Upper lobe of left lung (tissue), 6 donors: ENCODE data around the gene WASF3. TPM values are rescaled to one million over a fixed set of nuclear protein-coding genes. Genes with fewer than 3 reads are reported as not detected.

Experiments used
- ATAC-seq, 2 donors: fragments of 200-7000 bp; cut with Tn5 transposase; one replicate each; pipeline ENCODE4 v1.9.1; 2022; ENCODE audit warnings: mild to moderate bottlenecking in 2 of 2, moderate library complexity in 2 of 2; ENCODE audit not compliant: low FRiP score in 2 of 2
- DNase-seq, 2 donors: peaks; one replicate each; pipeline ENCODE4 v3.0.0-alpha.2; 2019 to 2020
- H3K27ac ChIP-seq, 4 donors: fragments of 200-600 bp; sonication (generic); one replicate each; pipeline ENCODE4 v1.5.1; 2016 to 2019
- H3K27me3 ChIP-seq, 4 donors: fragments of 200-600 bp; sonication (generic); one replicate each; pipeline ENCODE4 v1.5.1; 2017 to 2019
- H3K36me3 ChIP-seq, 4 donors: fragments of 200-600 bp; sonication (generic); one replicate each; pipeline ENCODE4 v1.5.1; 2016 to 2019
- H3K4me1 ChIP-seq, 4 donors: fragments of 200-600 bp; sonication (generic); one replicate each; pipeline ENCODE4 v1.5.1; 2018 to 2019
- H3K4me3 ChIP-seq, 4 donors: fragments of 200-600 bp; sonication (generic); one replicate each; pipeline ENCODE4 v1.5.1; 2017 to 2019; ENCODE audit warnings: mild to moderate bottlenecking in 2 of 4, moderate library complexity in 1 of 4
- H3K9me3 ChIP-seq, 4 donors: fragments of 200-600 bp; sonication (generic); one replicate each; pipeline ENCODE4 v1.5.1; 2018 to 2019
- EP300 ChIP-seq, 4 donors: sonication (generic); formaldehyde crosslinking; IDR thresholded peaks; one replicate each; pipeline ENCODE4 v1.5.1; 2017; ENCODE audit warnings: antibody characterized with exemption in 4 of 4, control low read depth in 2 of 4
- POLR2A ChIP-seq, 4 donors: fragments of 450-650 bp; IDR thresholded peaks; one replicate each; pipeline ENCODE4 v1.5.1; 2016 to 2017; ENCODE audit warnings: antibody characterized with exemption in 4 of 4, mild to moderate bottlenecking in 2 of 4
- POLR2AphosphoS5 ChIP-seq, 2 donors: sonication (generic); formaldehyde crosslinking; IDR thresholded peaks; one replicate each; pipeline ENCODE4 v1.5.1; 2017; ENCODE audit warnings: antibody characterized with exemption in 2 of 2
- WGBS, 2 donors: methylation state at CpG; one replicate each; pipeline ENCODE4 v1.1.5; 2017 to 2018; 5-methylcytosine and 5-hydroxymethylcytosine counted together
- total RNA-seq, 6 donors: library from RNA; depleted of rRNA in 4 of 6; stranded (reverse); fragments of >200 nt in 4 of 6; gene quantifications; one replicate each; pipeline versions ENCODE4 v1.1.0 to v1.2.1, GENCODE V29; 2016 to 2021
- TF ChIP-seq, protein P1 (sequence below), 6 experiments: fragments of 450-650 bp in 4 of 6; fragments of 200-600 bp in 2 of 6; sonication (generic) in 2 of 6; IDR thresholded peaks; one replicate each; pipeline ENCODE4 v1.5.1; 2016 to 2019; ENCODE audit warnings: antibody characterized with exemption in 6 of 6
- donor health status: DM: no; HTN: no; CAD: no; lungs with moderate emphysema.
- donor health status: DM: no; HTN: yes; CAD: no; lungs with severe emphysema.

Gene WASF3
- total RNA-seq, 6 donors from 2014 or later = 12.6 to 23.0 (median 20.2) TPM

DNA sequence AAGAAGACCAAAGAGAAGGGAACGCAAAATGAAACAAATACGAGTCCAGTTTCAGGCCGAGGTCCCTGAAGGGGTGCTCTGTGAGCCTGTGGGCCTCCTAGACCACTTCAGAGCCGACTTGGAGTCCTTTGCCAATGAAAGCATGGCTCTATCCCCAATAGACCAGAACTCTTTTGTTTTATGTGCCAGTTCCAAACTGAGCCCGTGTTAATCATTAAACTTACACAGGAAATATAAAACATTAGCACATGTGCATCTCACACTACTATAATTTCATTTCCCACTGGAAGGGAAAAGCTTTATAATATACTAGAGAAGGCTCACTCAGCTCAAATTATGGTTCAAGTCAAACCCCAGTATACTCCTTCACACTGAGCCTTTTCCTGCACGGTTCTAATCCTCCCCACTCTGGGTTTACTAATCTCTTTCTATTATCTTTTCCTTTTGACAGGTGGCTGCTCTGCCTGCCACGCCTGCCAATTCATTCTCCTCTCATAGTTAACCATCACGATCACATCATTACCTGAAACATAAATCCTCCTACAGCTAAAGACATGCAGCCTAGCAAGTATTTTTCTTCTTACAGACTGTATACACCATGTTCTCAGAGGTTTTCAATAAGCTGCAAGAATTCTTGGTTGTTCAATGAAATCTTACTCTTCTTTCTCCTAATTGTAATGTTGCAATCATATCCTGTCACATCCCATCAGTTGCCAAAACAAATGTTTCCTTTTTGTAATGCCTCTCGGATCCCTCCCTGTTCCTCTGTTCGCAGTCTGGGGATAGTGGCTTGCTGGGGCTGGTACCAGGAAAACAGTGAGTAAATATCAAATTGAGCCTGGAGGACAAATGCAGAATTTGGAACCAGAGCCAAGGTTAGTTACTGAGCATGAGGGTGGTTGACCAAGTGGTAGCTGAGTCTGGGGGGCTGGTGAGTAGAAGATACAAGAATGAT is 18.8 kb upstream of the WASF3 start:
- ATAC-seq (no peak), DNase-seq (no peak)
- Histone ChIP-seq H3K4me3 (no peak overlapping the region), H3K27ac (no peak overlapping the region), H3K9me3 (no peaks in the 10 kb centered on the region), H3K4me1 (no peaks in the 10 kb centered on the region), H3K27me3 (no peaks in the 10 kb centered on the region), H3K36me3 (no peaks in the 10 kb centered on the region)
- WGBS, 2 donors = 42 to 44% methylated on average over 10 of the region's 10 CpGs
- TF ChIP-seq EP300 (IDR thresholded peaks at IDR 0.05) (no peak), POLR2AphosphoS5 (IDR thresholded peaks at IDR 0.05) (no peak), POLR2A (IDR thresholded peaks at IDR 0.05) (no peak)
- TF ChIP-seq, protein P1, sequence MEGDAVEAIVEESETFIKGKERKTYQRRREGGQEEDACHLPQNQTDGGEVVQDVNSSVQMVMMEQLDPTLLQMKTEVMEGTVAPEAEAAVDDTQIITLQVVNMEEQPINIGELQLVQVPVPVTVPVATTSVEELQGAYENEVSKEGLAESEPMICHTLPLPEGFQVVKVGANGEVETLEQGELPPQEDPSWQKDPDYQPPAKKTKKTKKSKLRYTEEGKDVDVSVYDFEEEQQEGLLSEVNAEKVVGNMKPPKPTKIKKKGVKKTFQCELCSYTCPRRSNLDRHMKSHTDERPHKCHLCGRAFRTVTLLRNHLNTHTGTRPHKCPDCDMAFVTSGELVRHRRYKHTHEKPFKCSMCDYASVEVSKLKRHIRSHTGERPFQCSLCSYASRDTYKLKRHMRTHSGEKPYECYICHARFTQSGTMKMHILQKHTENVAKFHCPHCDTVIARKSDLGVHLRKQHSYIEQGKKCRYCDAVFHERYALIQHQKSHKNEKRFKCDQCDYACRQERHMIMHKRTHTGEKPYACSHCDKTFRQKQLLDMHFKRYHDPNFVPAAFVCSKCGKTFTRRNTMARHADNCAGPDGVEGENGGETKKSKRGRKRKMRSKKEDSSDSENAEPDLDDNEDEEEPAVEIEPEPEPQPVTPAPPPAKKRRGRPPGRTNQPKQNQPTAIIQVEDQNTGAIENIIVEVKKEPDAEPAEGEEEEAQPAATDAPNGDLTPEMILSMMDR (IDR thresholded peaks at IDR 0.05) = no peak

DNA sequence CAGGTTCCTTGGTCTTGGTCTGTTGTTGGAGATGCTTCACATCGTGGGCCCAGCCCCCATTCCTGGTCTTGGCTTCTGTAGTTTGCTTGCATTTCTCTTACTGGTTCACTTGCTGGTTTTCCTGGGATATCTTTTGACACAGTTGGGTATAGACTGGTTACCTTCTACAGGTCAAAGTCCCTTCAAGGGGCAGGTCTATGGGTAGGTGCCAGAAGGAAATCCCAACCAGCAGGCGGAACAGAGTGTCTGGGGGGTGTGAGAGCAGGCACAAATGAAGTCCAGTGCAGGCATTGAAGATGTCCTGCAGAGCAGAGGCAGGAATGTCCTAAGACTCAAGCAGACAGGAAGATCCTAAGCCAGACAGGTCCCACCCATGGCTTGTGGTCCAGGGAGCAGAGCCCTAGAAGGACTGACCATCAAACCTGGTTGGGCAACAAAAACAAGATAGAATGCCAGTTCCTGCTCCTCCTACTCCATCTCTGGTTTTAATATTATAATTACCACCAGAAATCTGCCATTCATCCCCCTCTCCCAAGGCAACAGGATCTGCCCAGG is 17.7 kb upstream of the WASF3 start:
- H3K36me3 ChIP-seq = no peaks in the 10 kb centered on the region
- TF ChIP-seq POLR2AphosphoS5 (IDR thresholded peaks at IDR 0.05) (no peak), POLR2A (IDR thresholded peaks at IDR 0.05) (no peak), EP300 (IDR thresholded peaks at IDR 0.05) (no peak)
- TF ChIP-seq, protein P1 (IDR thresholded peaks at IDR 0.05) = no peak
- H3K27ac ChIP-seq = no peak overlapping the region
- WGBS, 2 donors = 88 to 90% methylated on average over 2 of the region's 2 CpGs
- DNase-seq = no peak
- no peaks in the 10 kb centered on the region for H3K27me3 ChIP-seq
- no peaks in the 10 kb centered on the region for H3K4me1 ChIP-seq
- no peak overlapping the region for H3K4me3 ChIP-seq
- no peaks in the 10 kb centered on the region for H3K9me3 ChIP-seq
- ATAC-seq = no peak

DNA sequence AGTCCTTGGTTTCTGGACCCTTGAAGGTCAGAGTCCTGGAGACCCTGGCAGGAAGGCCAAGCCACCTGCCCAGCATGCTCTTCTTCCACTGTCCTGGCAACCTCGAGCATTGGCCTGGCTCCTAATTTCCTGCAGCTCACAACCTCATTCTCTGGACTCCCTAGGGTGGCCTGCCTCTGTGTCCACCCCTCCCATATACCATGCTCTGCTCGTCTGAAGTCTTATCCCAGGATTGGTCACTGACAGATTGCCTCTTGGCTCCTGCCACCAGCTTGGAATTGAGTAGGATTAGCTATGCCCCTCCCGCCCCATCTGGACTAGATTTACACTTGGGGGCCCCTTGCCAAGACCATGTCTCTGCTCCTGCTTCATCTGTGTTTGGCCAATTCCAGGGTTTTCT is 17.1 kb upstream of the WASF3 start:
- TF ChIP-seq, protein P1 (IDR thresholded peaks at IDR 0.05) = no peak
- TF ChIP-seq POLR2A (IDR thresholded peaks at IDR 0.05) (no peak), EP300 (IDR thresholded peaks at IDR 0.05) (no peak)
- H3K9me3 ChIP-seq = no peaks in the 10 kb centered on the region
- WGBS, 2 donors = 45 to 54% methylated on average over 2 to 3 of the region's 3 CpGs
- H3K27me3 ChIP-seq = no peaks in the 10 kb centered on the region
- H3K4me1 ChIP-seq = no peaks in the 10 kb centered on the region
- H3K27ac ChIP-seq = no peak overlapping the region
- ATAC-seq (no peak), DNase-seq (no peak)
- H3K4me3 ChIP-seq = no peak overlapping the region
- no peaks in the 10 kb centered on the region for H3K36me3 ChIP-seq

DNA sequence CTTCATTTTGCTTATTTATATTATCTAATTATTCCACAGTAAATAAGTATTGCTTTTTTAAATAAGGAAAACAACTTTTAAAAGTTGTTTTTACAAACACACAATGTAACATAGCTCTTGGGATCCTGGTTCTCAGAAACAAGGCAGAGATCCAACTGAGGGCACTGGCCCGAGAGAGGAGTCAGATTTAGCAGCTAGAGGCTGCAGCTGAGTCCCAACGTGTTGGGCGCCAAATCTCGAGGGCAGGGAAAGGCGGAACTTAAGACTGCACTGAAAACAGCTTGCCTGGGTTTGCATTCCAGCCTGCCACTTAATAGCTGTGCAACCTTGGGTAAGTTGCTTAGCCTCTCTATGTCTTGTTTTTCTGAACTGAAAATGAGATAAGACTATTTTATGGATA is 16.4 kb upstream of the WASF3 start:
- WGBS, 2 donors = 61 to 67% methylated on average over 5 of the region's 5 CpGs
- H3K27me3 ChIP-seq = no peaks in the 10 kb centered on the region
- TF ChIP-seq, protein P1 (IDR thresholded peaks at IDR 0.05) = no peak
- ATAC-seq (no peak), DNase-seq (no peak)
- no peak overlapping the region for H3K4me3 ChIP-seq
- H3K4me1 ChIP-seq = no peaks in the 10 kb centered on the region
- H3K36me3 ChIP-seq = no peaks in the 10 kb centered on the region
- H3K27ac ChIP-seq = no peak overlapping the region
- H3K9me3 ChIP-seq = no peaks in the 10 kb centered on the region
